ENCODE results near the gene CELA2A. TPM values are rescaled to one million over a fixed set of nuclear protein-coding genes. Genes with fewer than 3 reads are reported as not detected.

Gene CELA2A
- total RNA-seq, 1 experiment from 2014 or later, result 0.72 TPM

- no peak overlapping the region for H3K4me3 ChIP-seq (ENCODE audit: low read depth in 2 of 2, low read length in 2 of 2)
- no peaks in the 10 kb centered on the region for H3K9me3 ChIP-seq (ENCODE audit: control insufficient read depth, insufficient read depth, low read depth, low read length)
- no TSS peak for BruUV-seq (replicated peaks)
- TF ChIP-seq, protein P1, sequence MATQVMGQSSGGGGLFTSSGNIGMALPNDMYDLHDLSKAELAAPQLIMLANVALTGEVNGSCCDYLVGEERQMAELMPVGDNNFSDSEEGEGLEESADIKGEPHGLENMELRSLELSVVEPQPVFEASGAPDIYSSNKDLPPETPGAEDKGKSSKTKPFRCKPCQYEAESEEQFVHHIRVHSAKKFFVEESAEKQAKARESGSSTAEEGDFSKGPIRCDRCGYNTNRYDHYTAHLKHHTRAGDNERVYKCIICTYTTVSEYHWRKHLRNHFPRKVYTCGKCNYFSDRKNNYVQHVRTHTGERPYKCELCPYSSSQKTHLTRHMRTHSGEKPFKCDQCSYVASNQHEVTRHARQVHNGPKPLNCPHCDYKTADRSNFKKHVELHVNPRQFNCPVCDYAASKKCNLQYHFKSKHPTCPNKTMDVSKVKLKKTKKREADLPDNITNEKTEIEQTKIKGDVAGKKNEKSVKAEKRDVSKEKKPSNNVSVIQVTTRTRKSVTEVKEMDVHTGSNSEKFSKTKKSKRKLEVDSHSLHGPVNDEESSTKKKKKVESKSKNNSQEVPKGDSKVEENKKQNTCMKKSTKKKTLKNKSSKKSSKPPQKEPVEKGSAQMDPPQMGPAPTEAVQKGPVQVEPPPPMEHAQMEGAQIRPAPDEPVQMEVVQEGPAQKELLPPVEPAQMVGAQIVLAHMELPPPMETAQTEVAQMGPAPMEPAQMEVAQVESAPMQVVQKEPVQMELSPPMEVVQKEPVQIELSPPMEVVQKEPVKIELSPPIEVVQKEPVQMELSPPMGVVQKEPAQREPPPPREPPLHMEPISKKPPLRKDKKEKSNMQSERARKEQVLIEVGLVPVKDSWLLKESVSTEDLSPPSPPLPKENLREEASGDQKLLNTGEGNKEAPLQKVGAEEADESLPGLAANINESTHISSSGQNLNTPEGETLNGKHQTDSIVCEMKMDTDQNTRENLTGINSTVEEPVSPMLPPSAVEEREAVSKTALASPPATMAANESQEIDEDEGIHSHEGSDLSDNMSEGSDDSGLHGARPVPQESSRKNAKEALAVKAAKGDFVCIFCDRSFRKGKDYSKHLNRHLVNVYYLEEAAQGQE (IDR thresholded peaks at IDR 0.05; ENCODE audit: insufficient read depth in 1 of 2, low read depth in 2 of 2, low read length in 1 of 2), result no peak
- no peak for TF ChIP-seq POLR2AphosphoS5 (IDR thresholded peaks at IDR 0.05; ENCODE audit: low read depth, low read length)
- TF ChIP-seq TCF7L2 (IDR thresholded peaks at IDR 0.05; ENCODE audit: low read depth, low read length), result no peak
- no peak for TF ChIP-seq CTCF (IDR thresholded peaks at IDR 0.05)
- no peak for TF ChIP-seq SIN3A (IDR thresholded peaks at IDR 0.05; ENCODE audit: borderline replicate concordance, insufficient read depth, low read depth, low read length)
- H3K27me3 ChIP-seq (ENCODE audit: control insufficient read depth, insufficient read depth, low read length), result no peaks in the 10 kb centered on the region
- DNase-seq (ENCODE audit: low read depth, low spot score) (no peak), ATAC-seq (no peak)
- ChIA-PET POLR2A (no interaction called here), CTCF (no interaction called here)
- H3K36me3 ChIP-seq (ENCODE audit: control insufficient read depth, insufficient read depth, low read length), result no peaks in the 10 kb centered on the region
- H3K27ac ChIP-seq (ENCODE audit: low read length), result no peak overlapping the region
- intact Hi-C loops (cut with micrococcal nuclease; ENCODE audit: unreplicated experiment) (loop anchor here (10.0 kb wide), 1 partner anchor 74 kb away; the partner anchor contains the start of gene CTRC), in situ Hi-C loops (cut with HindIII; ENCODE audit: low pct_unique_long_range_greater_than_20kb, low sequenced_read_pairs) (no loop called here)
- H3K4me1 ChIP-seq (ENCODE audit: control insufficient read depth, insufficient read depth, low read length), result no peaks in the 10 kb centered on the region
These were observed 52.4 kb downstream of the CELA2A start for GRCh38 chr1:15508700-15509487.

DNA sequence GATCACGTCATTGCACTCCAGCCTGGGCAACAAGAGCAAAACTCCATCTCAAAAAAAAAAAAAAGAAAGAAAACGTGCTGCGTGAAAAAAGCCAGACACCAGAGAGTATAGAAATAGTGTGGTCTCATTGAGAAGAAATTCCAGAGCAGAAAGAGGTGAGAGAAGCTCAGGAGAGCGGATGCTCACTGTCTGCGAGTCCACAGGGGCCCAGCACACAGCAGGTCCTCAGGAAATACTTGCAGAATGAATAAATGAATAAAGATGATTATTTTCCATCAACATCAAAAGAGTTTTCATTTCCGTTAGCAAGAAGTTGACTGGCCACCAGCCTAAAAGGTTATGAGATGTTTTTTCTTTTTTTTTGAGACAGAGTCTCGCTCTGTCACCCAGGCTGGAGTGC is 53.1 kb downstream of the CELA2A start:
- TF ChIP-seq, protein P1 (IDR thresholded peaks at IDR 0.05; ENCODE audit: insufficient read depth in 1 of 2, low read depth in 2 of 2, low read length in 1 of 2), result no peak
- TF ChIP-seq POLR2AphosphoS5 (IDR thresholded peaks at IDR 0.05; ENCODE audit: low read depth, low read length) (no peak), SIN3A (IDR thresholded peaks at IDR 0.05; ENCODE audit: borderline replicate concordance, insufficient read depth, low read depth, low read length) (no peak), TCF7L2 (IDR thresholded peaks at IDR 0.05; ENCODE audit: low read depth, low read length) (no peak), CTCF (IDR thresholded peaks at IDR 0.05) (no peak)
- ChIA-PET POLR2A (no interaction called here), CTCF (no interaction called here)
- H3K27me3 ChIP-seq (ENCODE audit: control insufficient read depth, insufficient read depth, low read length), result no peaks in the 10 kb centered on the region
- no peaks in the 10 kb centered on the region for H3K4me1 ChIP-seq (ENCODE audit: control insufficient read depth, insufficient read depth, low read length)
- H3K36me3 ChIP-seq (ENCODE audit: control insufficient read depth, insufficient read depth, low read length), result no peaks in the 10 kb centered on the region
- H3K9me3 ChIP-seq (ENCODE audit: control insufficient read depth, insufficient read depth, low read depth, low read length), result no peaks in the 10 kb centered on the region
- in situ Hi-C loops (cut with HindIII; ENCODE audit: low pct_unique_long_range_greater_than_20kb, low sequenced_read_pairs), result no loop called here
- no TSS peak for BruUV-seq (replicated peaks)
- ATAC-seq, result no peak
- H3K4me3 ChIP-seq (ENCODE audit: low read depth in 2 of 2, low read length in 2 of 2), result no peak overlapping the region
- intact Hi-C loops (cut with micrococcal nuclease; ENCODE audit: unreplicated experiment), result loop anchor here (10.0 kb wide), 1 partner anchor 75 kb away; the partner anchor contains the start of gene CTRC
- no peak for DNase-seq (ENCODE audit: low read depth, low spot score)
- no peak overlapping the region for H3K27ac ChIP-seq (ENCODE audit: low read length)
